ENCODE measurements around the gene DMKN. TPM values are rescaled to one million over a fixed set of nuclear protein-coding genes. Genes with fewer than 3 reads are reported as not detected.

DMKN gene
- total and polyA plus RNA-seq, 2 of the 8 experiments (the other 6 are each of a cell fraction or from before 2014, with no cell fraction given): 290 to 330 TPM

DNA sequence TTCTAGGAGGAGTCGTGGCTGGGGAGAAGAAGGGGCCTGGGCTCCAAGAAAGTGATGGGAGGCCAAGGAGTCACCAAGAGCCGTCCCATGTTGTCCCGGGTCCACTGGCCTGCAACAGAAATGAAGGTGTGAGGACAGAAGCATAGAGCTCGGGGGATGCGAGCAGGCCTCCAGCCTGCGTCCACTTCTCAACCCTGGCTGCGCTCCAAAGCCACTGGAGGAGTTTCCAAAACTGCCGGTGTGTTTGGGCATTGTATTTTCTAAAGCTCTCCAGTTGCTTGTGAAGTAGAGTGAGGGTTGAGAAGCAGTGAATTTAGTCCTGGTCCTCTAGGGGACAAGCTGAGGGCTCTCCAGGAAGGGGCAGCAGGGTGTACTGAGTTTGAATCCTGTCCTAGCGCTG is 52.4 kb downstream of the DMKN start (continued):
- TF ChIP-seq BRCA1 (IDR thresholded peaks at IDR 0.05; ENCODE audit: low read depth, low read length) (no peak), HDAC6 (IDR thresholded peaks at IDR 0.05; ENCODE audit: low read depth, low read length) (no peak), HDAC2 (IDR thresholded peaks at IDR 0.05; ENCODE audit: borderline replicate concordance in 1 of 2, low read depth in 2 of 2, low read length in 2 of 2) (no peak), EGR1 (IDR thresholded peaks at IDR 0.05; ENCODE audit: borderline replicate concordance, low read depth, low read length) (no peak)

All from H1 (cell line).